H1 (cell line): ENCODE results near the gene B4GALT5. TPM values are rescaled to one million over a fixed set of nuclear protein-coding genes. Genes with fewer than 3 reads are reported as not detected.

Experiments used
- RAD21 ChIP-seq, 2 experiments: IDR thresholded peaks in 1 of 2; conservative IDR thresholded peaks in 1 of 2; 2 replicates each; pipeline ENCODE4 v1.6.1; 2011; ENCODE audit warnings: low read depth in 2 of 2, low read length in 2 of 2, improper control_type of control experiment in 1 of 2, inconsistent platforms in 1 of 2, mild to moderate bottlenecking in 1 of 2, moderate library complexity in 1 of 2
- SRF ChIP-seq: IDR thresholded peaks from 2 replicates; pipeline ENCODE4 v1.6.1; 2011; ENCODE audit warnings: mild to moderate bottlenecking, low read depth, low read length, moderate library complexity
- polyA plus RNA-seq, 7 experiments: library from polyadenylated mRNA; depleted of rRNA in 3 of 7; stranded (reverse) in 5 of 7; unstranded in 2 of 7; fragments of >200 nt in 5 of 7; fragments of 200-250 nt in 2 of 7; gene quantifications; 1 replicate in 5 of 7; 2 replicates in 1 of 7; 4 replicates in 1 of 7; pipeline versions ENCODE4 v1.2.1 to v1.2.3, GENCODE V29; 2011 to 2013; ENCODE audit warnings: missing spikeins in 2 of 7, mixed read lengths in 2 of 7
- small RNA-seq: library from polyadenylated mRNA; stranded (forward); fragments of <200 nt; extraction: miRNeasy Mini kit (QIAGEN cat#:217004); gene quantifications from one replicate; pipeline ENCODE3, GENCODE V24; 2013; ENCODE audit not compliant: insufficient read depth
- total RNA-seq: library from RNA; stranded (reverse); fragmentation: NEBNext Ultra II Directional; extraction: Animal tissue kit (Norgen Biotek cat#: 25700); gene quantifications from 2 replicates; pipeline ENCODE4 v1.2.1, GENCODE V29; 2021

The B4GALT5 gene
- total and polyA plus RNA-seq, 2 of the 8 experiments (the other 6 are each of a cell fraction or from before 2014, with no cell fraction given): 46.5 to 75.4 TPM

- TF ChIP-seq RAD21 (IDR thresholded peaks at IDR 0.05 in 1 of 2, conservative IDR thresholded peaks at IDR 0.05 in 1 of 2; ENCODE audit: low read depth in 2 of 2, low read length in 2 of 2) (no peak), SRF (no peak)
- TF ChIP-seq, all 59 proteins: peak for 0
These were observed 130.4 kb downstream of the B4GALT5 start (continued) for GRCh38 chr20:49583343-49583668.

Small RNAs within 50 kb of the gene (small RNA-seq; reads per million reads assigned to genes)
- gene RN7SL197P (not detected), gene SNRPFP1 (0.51 reads per million)

Other genes starting within 250 kb of the B4GALT5 start
- gene KCNB1, start 231.2 kb downstream of the B4GALT5 start, total RNA-seq: 0.58 and 0.59 TPM in 2 replicates
- 0.47 and 0.67 TPM in 2 replicates for gene KCNB1, start 231.2 kb downstream of the B4GALT5 start, polyA plus RNA-seq (2011; rRNA removed)
- gene PTGIS, start 145.7 kb downstream of the B4GALT5 start, total RNA-seq: 35.5 and 40.2 TPM in 2 replicates
- 29.9 and 44.0 TPM in 2 replicates for gene PTGIS, start 145.7 kb downstream of the B4GALT5 start, polyA plus RNA-seq (2011; rRNA removed)
- gene SLC9A8, start 99.0 kb upstream of the B4GALT5 start, total RNA-seq: 6.2 and 6.7 TPM in 2 replicates
- 3.2 and 5.0 TPM in 2 replicates for gene SLC9A8, start 99.0 kb upstream of the B4GALT5 start, polyA plus RNA-seq (2011; rRNA removed)
- gene SPATA2, start 201.7 kb upstream of the B4GALT5 start, total RNA-seq: 11.9 and 13.0 TPM in 2 replicates
- gene SPATA2, start 201.7 kb upstream of the B4GALT5 start, polyA plus RNA-seq (2011; rRNA removed): 11.0 and 15.4 TPM in 2 replicates
- 81.7 and 82.0 TPM in 2 replicates for gene RNF114, start 222.5 kb upstream of the B4GALT5 start, total RNA-seq
- gene RNF114, start 222.5 kb upstream of the B4GALT5 start, polyA plus RNA-seq (2011; rRNA removed): 89.9 and 158 TPM in 2 replicates